ENCODE measurements around the gene JARID2.

The JARID2 gene

GRCh38 chr6:15546591-15546990, 300.7 kb downstream of the JARID2 start:
- no peak for DNase-seq (ENCODE audit: low read depth, low spot score)
- no peak overlapping the region for H3K27ac ChIP-seq

GRCh38 chr6:15547400-15547799, 301.5 kb downstream of the JARID2 start:
- no peak for DNase-seq (ENCODE audit: low read depth, low spot score)
- H3K27ac ChIP-seq, result no peak overlapping the region

GRCh38 chr6:15549371-15549770, 303.5 kb downstream of the JARID2 start:
- DNase-seq (ENCODE audit: low read depth, low spot score), result no peak
- no peak overlapping the region for H3K27ac ChIP-seq

GRCh38 chr6:15550546-15551123, 304.8 kb downstream of the JARID2 start:
- DNase-seq (ENCODE audit: low read depth, low spot score), result no peak
- H3K27ac ChIP-seq, result no peak overlapping the region

GRCh38 chr6:15551262-15551661, 305.4 kb downstream of the JARID2 start:
- no peak for DNase-seq (ENCODE audit: low read depth, low spot score)
- no peak overlapping the region for H3K27ac ChIP-seq

GRCh38 chr6:15551798-15552197, 305.9 kb downstream of the JARID2 start:
- H3K27ac ChIP-seq, result no peak overlapping the region
- no peak for DNase-seq (ENCODE audit: low read depth, low spot score)

- DNase-seq (ENCODE audit: low read depth, low spot score), result no peak
- H3K27ac ChIP-seq, result no peak overlapping the region
Measured at GRCh38 chr6:15553031-15553430, 307.2 kb downstream of the JARID2 start.

- DNase-seq (ENCODE audit: low read depth, low spot score), result no peak
- no peak overlapping the region for H3K27ac ChIP-seq
Measured at GRCh38 chr6:15553736-15554294, 307.9 kb downstream of the JARID2 start.

- no peak overlapping the region for H3K27ac ChIP-seq
- no peak for DNase-seq (ENCODE audit: low read depth, low spot score)
Measured at GRCh38 chr6:15554728-15555100, 308.8 kb downstream of the JARID2 start.

GRCh38 chr6:15555101-15556038, 309.5 kb downstream of the JARID2 start:
- H3K27ac ChIP-seq, result no peak overlapping the region
- no peak for DNase-seq (ENCODE audit: low read depth, low spot score)

- DNase-seq (ENCODE audit: low read depth, low spot score), result no peak
- no peak overlapping the region for H3K27ac ChIP-seq
Measured at GRCh38 chr6:15556711-15557110, 310.8 kb downstream of the JARID2 start.

- H3K27ac ChIP-seq, result no peak overlapping the region
- DNase-seq (ENCODE audit: low read depth, low spot score), result no peak
Measured at GRCh38 chr6:15557174-15557573, 311.3 kb downstream of the JARID2 start.

GRCh38 chr6:15560713-15561112, 314.8 kb downstream of the JARID2 start:
- no peak for DNase-seq (ENCODE audit: low read depth, low spot score)
- no peak overlapping the region for H3K27ac ChIP-seq

- H3K27ac ChIP-seq, result no peak overlapping the region
Measured at GRCh38 chr6:15561447-15562199, 315.8 kb downstream of the JARID2 start.

GRCh38 chr6:15562977-15563376, 317.1 kb downstream of the JARID2 start:
- no peak for DNase-seq (ENCODE audit: low read depth, low spot score)
- no peak overlapping the region for H3K27ac ChIP-seq

More at GRCh38 chr6:15561447-15562199, 315.8 kb downstream of the JARID2 start:
- no peak for DNase-seq (ENCODE audit: low read depth, low spot score)

GRCh38 chr6:15569035-15569995, 323.4 kb downstream of the JARID2 start:
- H3K27ac ChIP-seq, result no peak overlapping the region
- DNase-seq (ENCODE audit: low read depth, low spot score), result no peak

- no peak overlapping the region for H3K27ac ChIP-seq
- DNase-seq (ENCODE audit: low read depth, low spot score), result no peak
Measured at GRCh38 chr6:15570171-15570570, 324.3 kb downstream of the JARID2 start.
